Fibroblast of villous mesenchyme (primary cell): ENCODE results near the gene ADA. TPM values are rescaled to one million over a fixed set of nuclear protein-coding genes. Genes with fewer than 3 reads are reported as not detected.
"Not testable (repeated sequence)": the region's sequence is repeated elsewhere in the genome, so short reads cannot be mapped to it uniquely, and the experiment has no call there.

ENCODE experiments used
- DNase-seq: peaks from one replicate; pipeline ENCODE4 v3.0.0-alpha.2; 2010; ENCODE audit warnings: low read depth
- H3K4me3 ChIP-seq: 2 replicates; pipeline ENCODE4 v1.5.1; 2011; ENCODE audit warnings: low read depth, mild to moderate bottlenecking, low read length
- CTCF ChIP-seq: IDR thresholded peaks from 2 replicates; pipeline ENCODE4 v1.5.1; 2012; ENCODE audit warnings: low read depth, mild to moderate bottlenecking, low read length; ENCODE audit not compliant: insufficient read depth
- total RNA-seq: library from RNA; depleted of rRNA; stranded (reverse); fragments of >200 nt; gene quantifications from 2 replicates; pipeline ENCODE4 v1.2.3, GENCODE V29; 2012

The ADA gene
- total RNA-seq, 1 donor = 10.4 TPM

GRCh38 chr20:44678242-44678641, 26.7 kb upstream of the ADA start:
- DNase-seq = no peak
- H3K4me3 ChIP-seq = no peak overlapping the region
- no peak for TF ChIP-seq CTCF

- H3K4me3 ChIP-seq, DNase-seq: not testable (repeated sequence)
Observed at GRCh38 chr20:44672318-44672902, 20.9 kb upstream of the ADA start.

GRCh38 chr20:44671541-44671940, 20.0 kb upstream of the ADA start:
- not testable (repeated sequence) for DNase-seq, H3K4me3 ChIP-seq

GRCh38 chr20:44670851-44671250, 19.4 kb upstream of the ADA start:
- not testable (repeated sequence) for DNase-seq, H3K4me3 ChIP-seq

GRCh38 chr20:44666066-44666465, 14.6 kb upstream of the ADA start:
- no peak for TF ChIP-seq CTCF
- H3K4me3 ChIP-seq = no peak overlapping the region
- no peak for DNase-seq

GRCh38 chr20:44664131-44664530, 12.6 kb upstream of the ADA start:
- DNase-seq = no peak
- H3K4me3 ChIP-seq = no peak overlapping the region
- no peak for TF ChIP-seq CTCF

- H3K4me3 ChIP-seq = no peak overlapping the region
- DNase-seq = no peak
- no peak for TF ChIP-seq CTCF
Observed at GRCh38 chr20:44662261-44662660, 10.8 kb upstream of the ADA start.

- H3K4me3 ChIP-seq = no peak overlapping the region
- TF ChIP-seq CTCF = no peak
- no peak for DNase-seq
Observed at GRCh38 chr20:44660581-44660980, 9.1 kb upstream of the ADA start.

GRCh38 chr20:44659931-44660330, 8.4 kb upstream of the ADA start:
- H3K4me3 ChIP-seq = no peak overlapping the region
- no peak for DNase-seq
- no peak for TF ChIP-seq CTCF
